SK-N-SH treated with all-trans-retinoic acid at 6 μM for 48 hours (cell line): ENCODE results near the gene CHST11.

Experiments
- ATAC-seq: fragments of 200-7000 bp; cut with Tn5 transposase; 3 replicates; pipeline ENCODE4 v1.9.1; 2020; ENCODE audit warnings: mild to moderate bottlenecking, moderate library complexity
- BACH2 ChIP-seq: fragments of 250-450 bp; sonication (Bioruptor Pico); IDR thresholded peaks from 2 replicates; pipeline ENCODE4 v1.9.0; 2021; ENCODE audit warnings: mild to moderate bottlenecking, borderline replicate concordance
- CSDC2 ChIP-seq: fragments of 250-450 bp; sonication (Bioruptor Pico); IDR thresholded peaks from 2 replicates; pipeline ENCODE4 v1.5.0; 2020; ENCODE audit warnings: mild to moderate bottlenecking, moderate library complexity
- ESRRG ChIP-seq: fragments of 250-450 bp; sonication (Bioruptor Pico); IDR thresholded peaks from 2 replicates; pipeline ENCODE4 v1.6.1; 2021; ENCODE audit warnings: mild to moderate bottlenecking
- GLIS3 ChIP-seq: fragments of 250-450 bp; sonication (Bioruptor Pico); IDR thresholded peaks from 2 replicates; pipeline ENCODE4 v1.5.0; 2020; ENCODE audit warnings: mild to moderate bottlenecking, moderate library complexity
- OSR1 ChIP-seq: fragments of 250-450 bp; sonication (Bioruptor Pico); IDR thresholded peaks from 2 replicates; pipeline ENCODE4 v1.8.0; 2022; ENCODE audit warnings: moderate library complexity, mild to moderate bottlenecking, inconsistent platforms
- RARB ChIP-seq: fragments of 250-450 bp; sonication (Bioruptor Pico); IDR thresholded peaks from 2 replicates; pipeline ENCODE4 v1.8.0; 2021; ENCODE audit warnings: mild to moderate bottlenecking, moderate library complexity
- ZC3H10 ChIP-seq: fragments of 250-450 bp; sonication (Bioruptor Pico); IDR thresholded peaks from 2 replicates; pipeline ENCODE4 v1.5.1; 2021; ENCODE audit warnings: mild to moderate bottlenecking, moderate library complexity
- ZFP3 ChIP-seq: fragments of 250-450 bp; sonication (Bioruptor Pico); IDR thresholded peaks from 2 replicates; pipeline ENCODE4 v1.5.0; 2020; ENCODE audit warnings: mild to moderate bottlenecking, moderate library complexity
- ZNF565 ChIP-seq: fragments of 450-650 bp; formaldehyde crosslinking; conservative IDR thresholded peaks from 2 replicates; pipeline ENCODE4 v1.5.0; 2020; ENCODE audit warnings: low read depth, mild to moderate bottlenecking, moderate library complexity
- ZNF8 ChIP-seq: fragments of 450-650 bp; formaldehyde crosslinking; IDR thresholded peaks from 2 replicates; pipeline ENCODE4 v1.5.0; 2020; ENCODE audit warnings: mild to moderate bottlenecking, moderate library complexity
- TF ChIP-seq, protein P1 (sequence below): fragments of 250-450 bp; sonication (Bioruptor Pico); IDR thresholded peaks from 2 replicates; pipeline ENCODE4 v1.5.0; 2020; ENCODE audit warnings: mild to moderate bottlenecking, moderate library complexity
- TF ChIP-seq, protein P2 (sequence below): fragments of 250-450 bp; sonication (Bioruptor Pico); IDR thresholded peaks from 2 replicates; pipeline ENCODE4 v1.5.1; 2021; ENCODE audit warnings: mild to moderate bottlenecking, moderate library complexity
- TF ChIP-seq, protein P3 (sequence below): fragments of 250-450 bp; sonication (Bioruptor Pico); IDR thresholded peaks from 2 replicates; pipeline ENCODE4 v1.5.1; 2020; ENCODE audit warnings: low read depth, mild to moderate bottlenecking, moderate library complexity
- TF ChIP-seq, protein P4 (sequence below): fragments of 250-450 bp; sonication (Bioruptor Pico); IDR thresholded peaks from 2 replicates; pipeline ENCODE4 v1.8.0; 2021; ENCODE audit warnings: low read depth, mild to moderate bottlenecking, moderate library complexity, borderline replicate concordance
- TF ChIP-seq, protein P5 (sequence below): fragments of 250-450 bp; sonication (Bioruptor Pico); IDR thresholded peaks from 2 replicates; pipeline ENCODE4 v1.8.0; 2020; ENCODE audit warnings: mild to moderate bottlenecking, moderate library complexity, borderline replicate concordance

The CHST11 gene

DNA sequence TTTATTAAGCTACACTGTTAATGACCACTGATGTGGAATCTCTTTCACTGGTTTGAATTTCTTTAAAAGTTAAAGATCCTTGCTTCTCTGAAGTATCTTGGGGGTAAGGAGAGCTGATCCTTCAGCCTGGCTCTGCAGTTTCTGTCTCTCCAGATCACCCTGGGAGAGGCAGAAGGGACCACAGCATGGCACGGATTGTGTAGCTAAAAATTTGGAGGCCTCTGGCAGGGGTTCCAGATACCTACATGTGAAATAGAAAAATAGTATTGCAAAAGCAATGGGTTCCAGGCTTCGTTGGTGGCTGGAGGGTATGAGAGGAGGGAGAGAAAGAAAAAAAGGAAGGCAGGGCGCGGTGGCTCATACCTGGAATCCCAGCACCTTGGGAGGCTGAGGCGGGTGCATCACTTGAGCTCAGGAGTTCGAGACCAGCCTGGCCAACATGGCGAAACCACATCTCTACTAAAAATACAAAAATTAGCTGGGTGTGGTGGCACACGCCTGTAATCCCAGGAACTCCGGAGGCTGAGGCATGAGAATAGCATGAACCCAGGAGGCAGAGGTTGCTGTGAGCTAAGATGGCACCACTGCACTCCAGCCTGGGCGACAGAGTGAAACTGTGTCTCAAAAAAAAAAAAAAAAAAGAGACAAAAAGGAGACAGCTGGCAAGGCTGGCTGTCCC, 3.4 kb downstream of the CHST11 start (continued):
- TF ChIP-seq GLIS3 = no peak

DNA sequence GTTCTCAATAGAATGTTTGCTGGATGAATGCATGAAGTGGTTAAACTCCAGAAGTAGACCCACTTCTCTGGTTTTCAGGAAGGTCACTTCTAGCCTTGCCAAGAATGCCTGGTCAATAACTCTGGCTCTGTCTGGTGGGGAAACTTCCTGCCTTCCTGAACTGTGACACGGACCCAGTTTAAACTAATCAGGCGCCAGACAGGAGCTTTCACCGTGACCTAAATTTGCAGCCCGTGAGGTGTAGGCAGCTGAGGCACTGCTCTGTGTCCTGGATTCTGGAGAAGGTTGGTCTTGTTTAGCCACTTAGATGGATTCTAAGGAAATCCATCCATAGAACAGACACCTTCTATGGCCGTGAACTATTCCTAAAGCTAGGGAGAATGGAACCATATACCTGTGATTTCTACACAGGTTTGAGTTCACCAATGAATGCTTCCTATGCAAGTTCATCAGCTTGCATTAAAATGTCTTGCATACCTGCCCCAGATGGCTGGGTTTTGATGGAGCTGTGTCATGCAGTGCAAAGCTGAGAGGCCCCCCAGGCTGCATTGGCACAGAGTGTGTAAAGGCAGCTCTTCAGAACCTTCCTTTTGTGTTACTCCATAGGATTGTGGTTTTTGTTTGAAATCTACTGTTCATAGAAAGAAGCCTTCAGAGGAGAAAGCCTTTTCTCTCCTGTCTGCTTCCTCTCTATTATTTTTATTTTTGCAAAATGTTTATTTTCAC, 4.4 kb downstream of the CHST11 start:
- no peak for ATAC-seq
- TF ChIP-seq, protein P1, sequence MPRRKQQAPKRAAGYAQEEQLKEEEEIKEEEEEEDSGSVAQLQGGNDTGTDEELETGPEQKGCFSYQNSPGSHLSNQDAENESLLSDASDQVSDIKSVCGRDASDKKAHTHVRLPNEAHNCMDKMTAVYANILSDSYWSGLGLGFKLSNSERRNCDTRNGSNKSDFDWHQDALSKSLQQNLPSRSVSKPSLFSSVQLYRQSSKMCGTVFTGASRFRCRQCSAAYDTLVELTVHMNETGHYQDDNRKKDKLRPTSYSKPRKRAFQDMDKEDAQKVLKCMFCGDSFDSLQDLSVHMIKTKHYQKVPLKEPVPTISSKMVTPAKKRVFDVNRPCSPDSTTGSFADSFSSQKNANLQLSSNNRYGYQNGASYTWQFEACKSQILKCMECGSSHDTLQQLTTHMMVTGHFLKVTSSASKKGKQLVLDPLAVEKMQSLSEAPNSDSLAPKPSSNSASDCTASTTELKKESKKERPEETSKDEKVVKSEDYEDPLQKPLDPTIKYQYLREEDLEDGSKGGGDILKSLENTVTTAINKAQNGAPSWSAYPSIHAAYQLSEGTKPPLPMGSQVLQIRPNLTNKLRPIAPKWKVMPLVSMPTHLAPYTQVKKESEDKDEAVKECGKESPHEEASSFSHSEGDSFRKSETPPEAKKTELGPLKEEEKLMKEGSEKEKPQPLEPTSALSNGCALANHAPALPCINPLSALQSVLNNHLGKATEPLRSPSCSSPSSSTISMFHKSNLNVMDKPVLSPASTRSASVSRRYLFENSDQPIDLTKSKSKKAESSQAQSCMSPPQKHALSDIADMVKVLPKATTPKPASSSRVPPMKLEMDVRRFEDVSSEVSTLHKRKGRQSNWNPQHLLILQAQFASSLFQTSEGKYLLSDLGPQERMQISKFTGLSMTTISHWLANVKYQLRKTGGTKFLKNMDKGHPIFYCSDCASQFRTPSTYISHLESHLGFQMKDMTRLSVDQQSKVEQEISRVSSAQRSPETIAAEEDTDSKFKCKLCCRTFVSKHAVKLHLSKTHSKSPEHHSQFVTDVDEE (CRISPR knock-in tag) = no peak
- TF ChIP-seq, all 23 proteins: peak for 0

DNA sequence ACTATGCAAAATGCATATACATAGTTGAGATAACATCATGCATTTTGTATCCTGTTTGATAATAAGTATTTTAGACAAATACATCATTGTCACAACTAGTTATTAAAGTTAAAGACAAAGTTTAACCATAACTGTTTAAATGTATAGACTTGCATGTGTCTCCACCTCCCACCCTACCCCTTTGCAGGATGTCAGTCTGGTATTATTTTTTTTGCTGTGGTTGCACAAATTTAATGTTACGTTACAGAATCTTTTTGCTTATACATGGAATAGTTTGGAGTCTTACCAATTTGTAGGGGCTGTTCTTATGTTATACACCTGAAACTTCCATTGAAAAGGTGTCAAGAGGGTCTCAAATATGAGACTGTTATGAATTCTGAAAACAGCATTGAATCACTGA, 5.6 kb downstream of the CHST11 start:
- ATAC-seq = no peak
- no peak for TF ChIP-seq ZNF565 (CRISPR knock-in tag)
- TF ChIP-seq CSDC2 (CRISPR knock-in tag) = no peak
- no peak for TF ChIP-seq OSR1 (CRISPR knock-in tag)
- TF ChIP-seq RARB (CRISPR knock-in tag) = no peak
- TF ChIP-seq, protein P2, sequence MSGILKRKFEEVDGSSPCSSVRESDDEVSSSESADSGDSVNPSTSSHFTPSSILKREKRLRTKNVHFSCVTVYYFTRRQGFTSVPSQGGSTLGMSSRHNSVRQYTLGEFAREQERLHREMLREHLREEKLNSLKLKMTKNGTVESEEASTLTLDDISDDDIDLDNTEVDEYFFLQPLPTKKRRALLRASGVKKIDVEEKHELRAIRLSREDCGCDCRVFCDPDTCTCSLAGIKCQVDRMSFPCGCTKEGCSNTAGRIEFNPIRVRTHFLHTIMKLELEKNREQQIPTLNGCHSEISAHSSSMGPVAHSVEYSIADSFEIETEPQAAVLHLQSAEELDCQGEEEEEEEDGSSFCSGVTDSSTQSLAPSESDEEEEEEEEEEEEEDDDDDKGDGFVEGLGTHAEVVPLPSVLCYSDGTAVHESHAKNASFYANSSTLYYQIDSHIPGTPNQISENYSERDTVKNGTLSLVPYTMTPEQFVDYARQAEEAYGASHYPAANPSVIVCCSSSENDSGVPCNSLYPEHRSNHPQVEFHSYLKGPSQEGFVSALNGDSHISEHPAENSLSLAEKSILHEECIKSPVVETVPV = no peak
- TF ChIP-seq BACH2 (CRISPR knock-in tag) = no peak
- TF ChIP-seq ESRRG (CRISPR knock-in tag) = no peak
- no peak for TF ChIP-seq ZC3H10 (CRISPR knock-in tag)
- TF ChIP-seq, protein P1 (CRISPR knock-in tag) = no peak
- TF ChIP-seq ZFP3 (CRISPR knock-in tag) = no peak
- TF ChIP-seq GLIS3 = no peak
- TF ChIP-seq ZNF8 (CRISPR knock-in tag) = no peak
- TF ChIP-seq, protein P3, sequence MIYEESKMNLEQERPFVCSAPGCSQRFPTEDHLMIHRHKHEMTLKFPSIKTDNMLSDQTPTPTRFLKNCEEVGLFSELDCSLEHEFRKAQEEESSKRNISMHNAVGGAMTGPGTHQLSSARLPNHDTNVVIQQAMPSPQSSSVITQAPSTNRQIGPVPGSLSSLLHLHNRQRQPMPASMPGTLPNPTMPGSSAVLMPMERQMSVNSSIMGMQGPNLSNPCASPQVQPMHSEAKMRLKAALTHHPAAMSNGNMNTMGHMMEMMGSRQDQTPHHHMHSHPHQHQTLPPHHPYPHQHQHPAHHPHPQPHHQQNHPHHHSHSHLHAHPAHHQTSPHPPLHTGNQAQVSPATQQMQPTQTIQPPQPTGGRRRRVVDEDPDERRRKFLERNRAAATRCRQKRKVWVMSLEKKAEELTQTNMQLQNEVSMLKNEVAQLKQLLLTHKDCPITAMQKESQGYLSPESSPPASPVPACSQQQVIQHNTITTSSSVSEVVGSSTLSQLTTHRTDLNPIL (CRISPR knock-in tag) = no peak
- TF ChIP-seq, protein P4, sequence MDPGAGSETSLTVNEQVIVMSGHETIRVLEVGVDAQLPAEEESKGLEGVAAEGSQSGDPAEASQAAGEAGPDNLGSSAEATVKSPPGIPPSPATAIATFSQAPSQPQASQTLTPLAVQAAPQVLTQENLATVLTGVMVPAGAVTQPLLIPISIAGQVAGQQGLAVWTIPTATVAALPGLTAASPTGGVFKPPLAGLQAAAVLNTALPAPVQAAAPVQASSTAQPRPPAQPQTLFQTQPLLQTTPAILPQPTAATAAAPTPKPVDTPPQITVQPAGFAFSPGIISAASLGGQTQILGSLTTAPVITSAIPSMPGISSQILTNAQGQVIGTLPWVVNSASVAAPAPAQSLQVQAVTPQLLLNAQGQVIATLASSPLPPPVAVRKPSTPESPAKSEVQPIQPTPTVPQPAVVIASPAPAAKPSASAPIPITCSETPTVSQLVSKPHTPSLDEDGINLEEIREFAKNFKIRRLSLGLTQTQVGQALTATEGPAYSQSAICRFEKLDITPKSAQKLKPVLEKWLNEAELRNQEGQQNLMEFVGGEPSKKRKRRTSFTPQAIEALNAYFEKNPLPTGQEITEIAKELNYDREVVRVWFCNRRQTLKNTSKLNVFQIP (CRISPR knock-in tag) = no peak
- TF ChIP-seq, protein P5, sequence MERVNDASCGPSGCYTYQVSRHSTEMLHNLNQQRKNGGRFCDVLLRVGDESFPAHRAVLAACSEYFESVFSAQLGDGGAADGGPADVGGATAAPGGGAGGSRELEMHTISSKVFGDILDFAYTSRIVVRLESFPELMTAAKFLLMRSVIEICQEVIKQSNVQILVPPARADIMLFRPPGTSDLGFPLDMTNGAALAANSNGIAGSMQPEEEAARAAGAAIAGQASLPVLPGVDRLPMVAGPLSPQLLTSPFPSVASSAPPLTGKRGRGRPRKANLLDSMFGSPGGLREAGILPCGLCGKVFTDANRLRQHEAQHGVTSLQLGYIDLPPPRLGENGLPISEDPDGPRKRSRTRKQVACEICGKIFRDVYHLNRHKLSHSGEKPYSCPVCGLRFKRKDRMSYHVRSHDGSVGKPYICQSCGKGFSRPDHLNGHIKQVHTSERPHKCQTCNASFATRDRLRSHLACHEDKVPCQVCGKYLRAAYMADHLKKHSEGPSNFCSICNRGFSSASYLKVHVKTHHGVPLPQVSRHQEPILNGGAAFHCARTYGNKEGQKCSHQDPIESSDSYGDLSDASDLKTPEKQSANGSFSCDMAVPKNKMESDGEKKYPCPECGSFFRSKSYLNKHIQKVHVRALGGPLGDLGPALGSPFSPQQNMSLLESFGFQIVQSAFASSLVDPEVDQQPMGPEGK (CRISPR knock-in tag) = no peak
